ENCODE measurements around the gene GPR137C.

Gene GPR137C

GRCh38 chr14:52618602-52619001 lies 66.0 kb downstream of the GPR137C start:
- no peaks in the 10 kb centered on the region for H3K27me3 ChIP-seq (ENCODE audit: control insufficient read depth, insufficient read depth, low read length)
- H3K9ac ChIP-seq (ENCODE audit: low read depth, low read length): no peak overlapping the region
- no peak overlapping the region for H3K4me2 ChIP-seq (ENCODE audit: low read length)
- no peaks in the 10 kb centered on the region for H3K36me3 ChIP-seq (ENCODE audit: insufficient read depth, low read length)
- no peak overlapping the region for H3K4me3 ChIP-seq (ENCODE audit: low read length)
- H3K9me3 ChIP-seq (replicated peaks; ENCODE audit: low read length): no peaks in the 10 kb centered on the region
- H3K4me1 ChIP-seq (ENCODE audit: control insufficient read depth, insufficient read depth, low read length): no peaks in the 10 kb centered on the region

GRCh38 chr14:52619687-52620086 lies 67.1 kb downstream of the GPR137C start:
- no peak overlapping the region for H3K4me3 ChIP-seq (ENCODE audit: low read length)
- H3K4me1 ChIP-seq (ENCODE audit: control insufficient read depth, insufficient read depth, low read length): no peaks in the 10 kb centered on the region
- no peaks in the 10 kb centered on the region for H3K36me3 ChIP-seq (ENCODE audit: insufficient read depth, low read length)
- no peaks in the 10 kb centered on the region for H3K27me3 ChIP-seq (ENCODE audit: control insufficient read depth, insufficient read depth, low read length)
- no peak overlapping the region for H3K4me2 ChIP-seq (ENCODE audit: low read length)
- H3K9me3 ChIP-seq (replicated peaks; ENCODE audit: low read length): no peaks in the 10 kb centered on the region
- no peak overlapping the region for H3K9ac ChIP-seq (ENCODE audit: low read depth, low read length)

GRCh38 chr14:52640137-52640536 lies 87.5 kb downstream of the GPR137C start:
- Histone ChIP-seq H3K4me3 (ENCODE audit: low read length) (no peak overlapping the region), H3K9ac (ENCODE audit: low read depth, low read length) (no peak overlapping the region), H3K4me2 (ENCODE audit: low read length) (no peak overlapping the region), H3K4me1 (ENCODE audit: control insufficient read depth, insufficient read depth, low read length) (no peaks in the 10 kb centered on the region), H3K36me3 (ENCODE audit: insufficient read depth, low read length) (peaks cover 11% of the 10 kb centered on the region), H3K27me3 (ENCODE audit: control insufficient read depth, insufficient read depth, low read length) (no peaks in the 10 kb centered on the region), H3K9me3 (replicated peaks; ENCODE audit: low read length) (no peaks in the 10 kb centered on the region)

DNA sequence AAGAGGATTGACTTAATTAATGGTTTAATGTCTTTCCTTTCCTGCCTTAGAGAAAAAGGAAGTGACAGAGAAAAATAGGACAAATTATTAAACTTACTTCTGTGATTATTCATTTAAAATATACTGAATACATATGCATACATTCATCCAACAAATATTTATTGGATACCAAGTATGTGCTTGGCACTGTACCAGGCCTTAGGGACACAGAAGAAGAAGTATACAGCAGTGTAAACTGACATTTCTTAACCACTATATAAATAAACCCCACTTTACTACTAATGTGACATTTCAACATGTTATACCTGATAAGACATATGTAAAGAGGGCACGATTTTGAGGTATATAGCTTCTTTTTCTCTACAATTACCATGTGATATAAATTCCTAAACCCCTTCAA lies 89.1 kb downstream of the GPR137C start:
- Histone ChIP-seq H3K9ac (ENCODE audit: low read depth, low read length) (no peak overlapping the region), H3K9me3 (replicated peaks; ENCODE audit: low read length) (no peaks in the 10 kb centered on the region), H3K36me3 (ENCODE audit: insufficient read depth, low read length) (peaks cover 20% of the 10 kb centered on the region), H3K4me3 (ENCODE audit: low read length) (no peak overlapping the region), H3K4me1 (ENCODE audit: control insufficient read depth, insufficient read depth, low read length) (no peaks in the 10 kb centered on the region), H3K4me2 (ENCODE audit: low read length) (no peak overlapping the region), H3K27me3 (ENCODE audit: control insufficient read depth, insufficient read depth, low read length) (no peaks in the 10 kb centered on the region)

GRCh38 chr14:52649511-52649910 lies 96.9 kb downstream of the GPR137C start:
- Histone ChIP-seq H3K4me2 (ENCODE audit: low read length) (no peak overlapping the region), H3K4me1 (ENCODE audit: control insufficient read depth, insufficient read depth, low read length) (no peaks in the 10 kb centered on the region), H3K9ac (ENCODE audit: low read depth, low read length) (no peak overlapping the region), H3K36me3 (ENCODE audit: insufficient read depth, low read length) (peaks cover 51% of the 10 kb centered on the region), H3K4me3 (ENCODE audit: low read length) (no peak overlapping the region), H3K27me3 (ENCODE audit: control insufficient read depth, insufficient read depth, low read length) (no peaks in the 10 kb centered on the region), H3K9me3 (replicated peaks; ENCODE audit: low read length) (no peaks in the 10 kb centered on the region)

- H3K4me2 ChIP-seq (ENCODE audit: low read length): no peak overlapping the region
- no peaks in the 10 kb centered on the region for H3K9me3 ChIP-seq (replicated peaks; ENCODE audit: low read length)
- peaks cover 51% of the 10 kb centered on the region for H3K36me3 ChIP-seq (ENCODE audit: insufficient read depth, low read length)
- no peaks in the 10 kb centered on the region for H3K27me3 ChIP-seq (ENCODE audit: control insufficient read depth, insufficient read depth, low read length)
- H3K9ac ChIP-seq (ENCODE audit: low read depth, low read length): no peak overlapping the region
- H3K4me1 ChIP-seq (ENCODE audit: control insufficient read depth, insufficient read depth, low read length): no peaks in the 10 kb centered on the region
- no peak overlapping the region for H3K4me3 ChIP-seq (ENCODE audit: low read length)
Measured at GRCh38 chr14:52650774-52651173, 98.1 kb downstream of the GPR137C start.

DNA sequence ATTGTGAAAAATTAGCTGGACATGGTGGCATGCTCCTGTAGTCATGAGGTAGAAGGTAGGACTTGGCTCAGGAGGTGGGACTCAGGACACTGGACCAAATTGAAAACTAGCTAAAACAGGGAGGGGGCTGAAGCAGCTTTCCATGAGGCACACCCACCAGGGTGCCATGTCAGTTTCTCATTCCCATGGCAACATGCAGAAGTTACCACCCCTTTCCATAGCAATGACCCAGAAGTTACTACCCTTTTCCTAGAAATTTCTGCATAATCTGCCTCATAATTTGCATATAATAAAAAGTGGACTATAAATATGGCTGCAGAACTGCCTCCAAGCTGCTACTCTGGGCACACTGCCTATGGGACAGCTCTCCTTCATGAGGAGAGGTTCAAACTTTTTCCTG lies 104.3 kb downstream of the GPR137C start:
- H3K36me3 ChIP-seq (ENCODE audit: insufficient read depth, low read length): peaks cover 28% of the 10 kb centered on the region
- H3K4me1 ChIP-seq (ENCODE audit: control insufficient read depth, insufficient read depth, low read length): no peaks in the 10 kb centered on the region
- H3K9ac ChIP-seq (ENCODE audit: low read depth, low read length): no peak overlapping the region
- no peaks in the 10 kb centered on the region for H3K27me3 ChIP-seq (ENCODE audit: control insufficient read depth, insufficient read depth, low read length)
- no peaks in the 10 kb centered on the region for H3K9me3 ChIP-seq (replicated peaks; ENCODE audit: low read length)
- H3K4me3 ChIP-seq (ENCODE audit: low read length): no peak overlapping the region
- no peak overlapping the region for H3K4me2 ChIP-seq (ENCODE audit: low read length)

- no peak overlapping the region for H3K4me2 ChIP-seq (ENCODE audit: low read length)
- peaks cover 15% of the 10 kb centered on the region for H3K36me3 ChIP-seq (ENCODE audit: insufficient read depth, low read length)
- H3K27me3 ChIP-seq (ENCODE audit: control insufficient read depth, insufficient read depth, low read length): no peaks in the 10 kb centered on the region
- no peaks in the 10 kb centered on the region for H3K9me3 ChIP-seq (replicated peaks; ENCODE audit: low read length)
- H3K4me3 ChIP-seq (ENCODE audit: low read length): no peak overlapping the region
- H3K9ac ChIP-seq (ENCODE audit: low read depth, low read length): no peak overlapping the region
- H3K4me1 ChIP-seq (ENCODE audit: control insufficient read depth, insufficient read depth, low read length): no peaks in the 10 kb centered on the region
Measured at GRCh38 chr14:52660325-52660724, 107.7 kb downstream of the GPR137C start.

DNA sequence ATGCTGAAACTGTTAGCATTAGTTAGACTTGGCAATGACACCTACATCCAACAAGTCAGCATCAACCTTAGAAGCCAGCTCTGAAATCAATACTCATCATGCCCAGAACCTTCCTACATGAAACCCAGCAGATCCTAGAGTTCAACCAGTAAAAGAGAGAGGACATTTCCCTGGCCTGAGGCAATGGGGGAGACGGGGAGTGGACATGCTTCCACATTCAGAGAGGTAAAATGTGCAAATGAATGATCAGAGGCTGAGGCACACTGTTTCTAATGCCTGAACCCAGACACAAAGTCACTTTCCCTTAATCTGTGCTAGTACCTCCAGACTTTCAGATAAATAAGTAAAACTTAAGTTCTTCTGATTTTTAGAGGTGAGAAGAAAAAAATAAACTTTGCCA lies 108.2 kb downstream of the GPR137C start:
- no peak overlapping the region for H3K9ac ChIP-seq (ENCODE audit: low read depth, low read length)
- H3K36me3 ChIP-seq (ENCODE audit: insufficient read depth, low read length): peaks cover 18% of the 10 kb centered on the region
- H3K9me3 ChIP-seq (replicated peaks; ENCODE audit: low read length): no peaks in the 10 kb centered on the region
- no peak overlapping the region for H3K4me3 ChIP-seq (ENCODE audit: low read length)
- H3K27me3 ChIP-seq (ENCODE audit: control insufficient read depth, insufficient read depth, low read length): no peaks in the 10 kb centered on the region
- no peak overlapping the region for H3K4me2 ChIP-seq (ENCODE audit: low read length)
- H3K4me1 ChIP-seq (ENCODE audit: control insufficient read depth, insufficient read depth, low read length): no peaks in the 10 kb centered on the region

GRCh38 chr14:52661314-52661713 lies 108.7 kb downstream of the GPR137C start:
- Histone ChIP-seq H3K4me2 (ENCODE audit: low read length) (no peak overlapping the region), H3K9ac (ENCODE audit: low read depth, low read length) (no peak overlapping the region), H3K9me3 (replicated peaks; ENCODE audit: low read length) (no peaks in the 10 kb centered on the region), H3K4me1 (ENCODE audit: control insufficient read depth, insufficient read depth, low read length) (no peaks in the 10 kb centered on the region), H3K36me3 (ENCODE audit: insufficient read depth, low read length) (peaks cover 23% of the 10 kb centered on the region), H3K4me3 (ENCODE audit: low read length) (no peak overlapping the region), H3K27me3 (ENCODE audit: control insufficient read depth, insufficient read depth, low read length) (no peaks in the 10 kb centered on the region)

DNA sequence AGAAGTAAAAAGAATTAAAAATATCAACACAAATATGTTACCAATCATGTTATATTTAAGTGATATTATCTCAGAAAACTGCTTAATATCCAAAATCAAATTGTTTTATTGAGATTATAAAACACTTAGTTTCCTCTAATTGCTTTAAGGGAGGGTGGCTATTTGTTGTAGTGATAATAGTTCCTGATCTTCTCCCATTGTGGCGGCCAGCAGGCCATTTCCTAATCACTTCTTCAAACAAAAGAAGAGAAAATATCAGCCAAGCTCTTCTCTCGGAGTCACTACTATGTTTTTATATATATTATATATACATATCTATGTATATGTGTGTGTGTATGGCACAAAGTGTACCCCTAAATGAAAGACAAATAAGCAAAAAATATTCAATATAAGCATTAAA lies 111.2 kb downstream of the GPR137C start:
- Histone ChIP-seq H3K9ac (ENCODE audit: low read depth, low read length) (no peak overlapping the region), H3K4me1 (ENCODE audit: control insufficient read depth, insufficient read depth, low read length) (no peaks in the 10 kb centered on the region), H3K4me3 (ENCODE audit: low read length) (no peak overlapping the region), H3K27me3 (ENCODE audit: control insufficient read depth, insufficient read depth, low read length) (no peaks in the 10 kb centered on the region), H3K4me2 (ENCODE audit: low read length) (no peak overlapping the region), H3K36me3 (ENCODE audit: insufficient read depth, low read length) (peaks cover 21% of the 10 kb centered on the region), H3K9me3 (replicated peaks; ENCODE audit: low read length) (no peaks in the 10 kb centered on the region)

GRCh38 chr14:52678591-52678990 lies 126.0 kb downstream of the GPR137C start:
- no peaks in the 10 kb centered on the region for H3K27me3 ChIP-seq (ENCODE audit: control insufficient read depth, insufficient read depth, low read length)
- H3K36me3 ChIP-seq (ENCODE audit: insufficient read depth, low read length): peaks cover 31% of the 10 kb centered on the region
- no peak overlapping the region for H3K4me3 ChIP-seq (ENCODE audit: low read length)
- H3K9me3 ChIP-seq (replicated peaks; ENCODE audit: low read length): no peaks in the 10 kb centered on the region
- H3K9ac ChIP-seq (ENCODE audit: low read depth, low read length): no peak overlapping the region
- no peaks in the 10 kb centered on the region for H3K4me1 ChIP-seq (ENCODE audit: control insufficient read depth, insufficient read depth, low read length)
- H3K4me2 ChIP-seq (ENCODE audit: low read length): no peak overlapping the region
